Mesenchymal stem cell (in vitro differentiated cells and primary cell): Measurements from ENCODE around the gene CNOT6. TPM values are rescaled to one million over a fixed set of nuclear protein-coding genes. Genes with fewer than 3 reads are reported as not detected.
A peak's percentile ranks its signal among the peaks of the same experiment; 100 is the strongest.

Experiments used
- DNase-seq: peaks from one replicate; pipeline ENCODE4 v3.0.0-alpha.2; 2013
- H2AFZ ChIP-seq: one replicate; pipeline ENCODE4 v1.6.1; 2013; ENCODE audit warnings: low read depth, mild to moderate bottlenecking, control low read depth, inconsistent platforms, low read length, moderate library complexity
- H2AK5ac ChIP-seq: 2 replicates; pipeline ENCODE4 v1.6.1; 2013; ENCODE audit warnings: low read length, moderate library complexity, mild to moderate bottlenecking, inconsistent platforms; ENCODE audit not compliant: severe bottlenecking
- H2BK120ac ChIP-seq: one replicate; pipeline ENCODE4 v1.6.1; 2013; ENCODE audit warnings: low read depth, mild to moderate bottlenecking, inconsistent platforms, low read length, moderate library complexity
- H2BK12ac ChIP-seq, 2 experiments: one replicate each; pipeline ENCODE4 v1.6.1; 2013; ENCODE audit warnings: inconsistent platforms in 2 of 2, low read length in 2 of 2, mild to moderate bottlenecking in 2 of 2, moderate library complexity in 2 of 2, control low read depth in 1 of 2
- H2BK15ac ChIP-seq: one replicate; pipeline ENCODE4 v1.6.1; 2013; ENCODE audit warnings: mild to moderate bottlenecking, low read depth, inconsistent platforms; ENCODE audit not compliant: poor library complexity, severe bottlenecking
- H2BK5ac ChIP-seq: 2 replicates; pipeline ENCODE4 v1.6.1; 2013; ENCODE audit warnings: low read depth, mild to moderate bottlenecking, low read length, control low read depth, inconsistent platforms; ENCODE audit not compliant: poor library complexity, severe bottlenecking
- H3K14ac ChIP-seq, 2 experiments: one replicate each; pipeline ENCODE4 v1.6.1; 2013; ENCODE audit warnings: inconsistent platforms in 2 of 2, low read length in 2 of 2, control low read depth in 1 of 2, mild to moderate bottlenecking in 1 of 2, moderate library complexity in 1 of 2
- H3K18ac ChIP-seq, 2 experiments: one replicate each; pipeline ENCODE4 v1.6.1; 2013; ENCODE audit warnings: inconsistent platforms in 2 of 2, low read length in 2 of 2, control low read depth in 1 of 2, low read depth in 1 of 2, mild to moderate bottlenecking in 1 of 2
- H3K23ac ChIP-seq, 2 experiments: one replicate each; pipeline ENCODE4 v1.6.1; 2013; ENCODE audit warnings: inconsistent platforms in 2 of 2, low read length in 2 of 2, mild to moderate bottlenecking in 2 of 2, moderate library complexity in 2 of 2, control low read depth in 1 of 2
- H3K27ac ChIP-seq: 2 replicates; pipeline ENCODE4 v1.5.1; 2013; ENCODE audit warnings: mild to moderate bottlenecking, moderate library complexity, low read length, control low read depth, inconsistent platforms; ENCODE audit not compliant: poor library complexity, severe bottlenecking
- H3K27me3 ChIP-seq, 2 experiments: 2 replicates each; pipeline versions ENCODE4 v1.6.1 to v1.7.0; 2013; ENCODE audit warnings: low read length in 2 of 2, mild to moderate bottlenecking in 2 of 2, moderate library complexity in 2 of 2, control low read depth in 1 of 2, inconsistent platforms in 1 of 2; ENCODE audit not compliant: control insufficient read depth in 1 of 2, insufficient read depth in 1 of 2
- H3K36me3 ChIP-seq, 2 experiments: 2 replicates each; pipeline versions ENCODE4 v1.6.1 to v1.7.0; 2013; ENCODE audit warnings: low read length in 2 of 2, control low read depth in 1 of 2, inconsistent platforms in 1 of 2, low read depth in 1 of 2, mild to moderate bottlenecking in 1 of 2; ENCODE audit not compliant: insufficient read depth in 2 of 2, control insufficient read depth in 1 of 2
- H3K4ac ChIP-seq, 2 experiments: one replicate each; pipeline ENCODE4 v1.6.1; 2013; ENCODE audit warnings: inconsistent platforms in 2 of 2, low read length in 2 of 2, mild to moderate bottlenecking in 2 of 2, moderate library complexity in 2 of 2, control low read depth in 1 of 2, low read depth in 1 of 2
- H3K4me1 ChIP-seq: 2 replicates; pipeline ENCODE4 v1.6.1; 2013; ENCODE audit warnings: low read depth, low read length, control low read depth; ENCODE audit not compliant: control insufficient read depth, insufficient read depth
- H3K4me2 ChIP-seq: 2 replicates; pipeline ENCODE4 v1.6.1; 2013; ENCODE audit warnings: low read length, mild to moderate bottlenecking, inconsistent platforms; ENCODE audit not compliant: poor library complexity, severe bottlenecking
- H3K4me3 ChIP-seq, 2 experiments: 2 replicates each; pipeline versions ENCODE4 v1.5.1 to v1.7.0; 2013; ENCODE audit warnings: low read length in 2 of 2, mild to moderate bottlenecking in 2 of 2, control low read depth in 1 of 2, low read depth in 1 of 2; ENCODE audit not compliant: insufficient read depth in 1 of 2
- H3K79me1 ChIP-seq: replicated peaks from 2 replicates; pipeline ENCODE4 v1.6.1; 2013; ENCODE audit warnings: mild to moderate bottlenecking, control low read depth, low read length, inconsistent platforms; ENCODE audit not compliant: poor library complexity, severe bottlenecking
- H3K9ac ChIP-seq: 2 replicates; pipeline ENCODE4 v1.7.0; 2013; ENCODE audit warnings: mild to moderate bottlenecking, low read length, moderate library complexity
- H3K9me3 ChIP-seq: 2 replicates; pipeline ENCODE4 v1.7.0; 2013; ENCODE audit warnings: mild to moderate bottlenecking, low read length; ENCODE audit not compliant: control insufficient read depth
- H4K8ac ChIP-seq: one replicate; pipeline ENCODE4 v1.6.1; 2013; ENCODE audit warnings: inconsistent platforms, mild to moderate bottlenecking, low read length, moderate library complexity
- H4K91ac ChIP-seq: one replicate; pipeline ENCODE4 v1.6.1; 2013; ENCODE audit warnings: mild to moderate bottlenecking, low read length, inconsistent platforms
- WGBS: methylation state at CpG from one replicate; pipeline ENCODE4 v1.1.7; 2013; ENCODE audit warnings: mixed read lengths; 5-methylcytosine and 5-hydroxymethylcytosine counted together
- polyA plus RNA-seq, 2 experiments: library from polyadenylated mRNA; stranded (reverse); fragments of 200-250 nt; gene quantifications; one replicate each; pipeline ENCODE4 v1.2.3, GENCODE V29; 2013

Gene CNOT6
- polyA plus RNA-seq (2013, experiment 1 of 2), result 13.2 TPM
- 13.5 TPM for polyA plus RNA-seq (2013, experiment 2 of 2)

DNA sequence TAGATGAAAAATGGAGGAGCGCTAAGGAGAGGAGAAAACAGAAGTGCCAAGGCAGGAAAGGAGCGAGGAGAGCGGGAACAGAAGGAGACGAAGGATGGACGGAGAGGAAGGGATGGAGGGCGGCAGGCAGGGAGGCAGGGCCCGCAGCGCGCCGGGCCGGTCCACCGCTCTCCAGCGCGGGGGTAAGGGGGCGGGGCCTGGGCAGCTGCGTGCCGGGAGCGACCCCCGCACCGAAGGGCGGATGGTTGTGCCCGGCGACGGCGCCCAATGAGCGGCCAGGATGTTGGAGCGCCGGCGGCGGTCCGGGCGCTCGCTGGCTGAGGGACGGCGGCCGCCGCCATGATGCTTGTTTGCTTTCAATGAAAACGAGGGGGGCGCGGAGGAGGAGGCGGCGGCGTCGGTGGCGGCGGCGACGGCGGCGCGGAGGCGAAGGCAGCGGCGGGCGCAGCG is at the start of gene CNOT6:
Gene CNOT6, plus strand, starts transcription at position 320 of the 450 bp plus-strand sequence. CDS start 34,898 bp downstream, outside the sequence.
- H2BK12ac ChIP-seq, result peak within 1 kb of the TSS in 1 of 2 experiments; percentile 57
- H3K4me1 ChIP-seq, result peaks cover 13% of the 10 kb centered on the region
- WGBS, result under 1% methylated on average over 47 of the region's 56 CpGs

DNA sequence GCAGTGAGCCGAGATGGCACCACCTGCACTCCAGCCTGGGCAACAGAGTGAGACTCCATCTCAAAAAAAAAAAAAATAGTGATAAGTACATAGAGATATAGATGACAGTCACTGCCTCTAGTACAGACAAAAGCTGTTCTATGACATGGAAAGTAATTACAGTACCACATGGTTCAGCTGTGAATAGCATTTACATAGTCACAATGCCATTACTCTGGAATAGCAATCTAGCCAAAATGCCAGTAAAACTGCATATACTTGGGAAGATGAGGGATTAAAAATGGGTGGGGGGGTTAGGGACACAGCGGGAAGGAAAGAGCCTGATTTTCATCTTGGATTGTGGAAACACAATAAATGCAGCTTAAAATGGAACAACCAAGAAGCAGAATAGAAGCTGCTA is 39.4 kb upstream of the CNOT6 start:
- Histone ChIP-seq H4K91ac (no peak overlapping the region), H2AK5ac (no peak overlapping the region), H3K79me1 (no peaks in the 10 kb centered on the region), H2BK12ac (no peak overlapping the region), H3K4me1 (no peaks in the 10 kb centered on the region), H3K4me3 (no peak overlapping the region), H3K4me2 (no peak overlapping the region), H3K36me3 (no peaks in the 10 kb centered on the region), H2BK15ac (no peak overlapping the region), H3K9me3 (peaks cover 5% of the 10 kb centered on the region), H3K23ac (no peak overlapping the region), H3K27ac (no peak overlapping the region), H3K14ac (no peak overlapping the region), H4K8ac (no peak overlapping the region), H3K9ac (no peak overlapping the region), H3K27me3 (peaks cover 4 to 14% of the 10 kb centered on the region in 2 experiments), H2AFZ (no peak overlapping the region), H2BK120ac (no peak overlapping the region), H3K4ac (no peak overlapping the region), H3K18ac (no peak overlapping the region), H2BK5ac (no peak overlapping the region)
- 95% methylated on average over 2 of the region's 2 CpGs for WGBS
- no peak for DNase-seq

More for the DNA sequence above, at the start of gene CNOT6:
- Histone ChIP-seq H2AFZ (peak within 1 kb of the TSS; percentile 94), H3K4me3 (peak within 1 kb of the TSS; percentile 83 to 100), H3K27me3 (no peaks in the 10 kb centered on the region), H3K9me3 (no peaks in the 10 kb centered on the region), H2BK5ac (no peak within 1 kb of the TSS), H3K18ac (peak within 1 kb of the TSS; percentile 97 to 99), H3K79me1 (peaks cover 1% of the 10 kb centered on the region), H3K27ac (peak within 1 kb of the TSS; percentile 51), H3K36me3 (peaks cover 6 to 13% of the 10 kb centered on the region in 2 experiments), H2BK15ac (peak within 1 kb of the TSS; percentile 97), H4K8ac (peak within 1 kb of the TSS; percentile 98), H2BK120ac (peak within 1 kb of the TSS; percentile 91), H3K23ac (peak within 1 kb of the TSS; percentile 81 to 98), H2AK5ac (no peak within 1 kb of the TSS), H3K4ac (peak within 1 kb of the TSS; percentile 79 to 98), H3K4me2 (peak within 1 kb of the TSS; percentile 86), H3K14ac (peak within 1 kb of the TSS; percentile 89 to 99), H3K9ac (peak within 1 kb of the TSS; percentile 90), H4K91ac (peak within 1 kb of the TSS; percentile 95)
- DNase-seq, result peak; percentile 94

DNA sequence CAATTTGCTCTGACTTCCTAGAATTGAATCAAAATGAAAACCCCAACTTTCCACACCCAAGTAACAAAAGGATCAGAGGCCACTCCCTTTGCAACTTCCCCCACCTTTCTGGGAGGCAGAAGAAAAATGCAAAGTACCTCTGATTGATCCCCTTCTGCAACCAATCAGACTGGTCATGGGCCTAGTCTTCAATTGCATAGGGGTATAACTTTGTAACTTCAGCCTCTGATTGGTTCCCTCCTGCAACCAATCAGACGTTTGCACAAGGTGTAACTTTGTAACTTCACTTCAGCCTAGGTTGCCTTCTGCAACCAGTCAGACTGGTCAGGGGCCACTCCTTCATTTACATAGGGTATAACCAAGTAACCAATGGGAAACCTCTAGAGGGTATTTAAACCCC is 38.3 kb upstream of the CNOT6 start:
- Histone ChIP-seq H3K27me3 (peaks cover 4 to 15% of the 10 kb centered on the region in 2 experiments), H2BK12ac (no peak overlapping the region), H2BK120ac (no peak overlapping the region), H3K23ac (no peak overlapping the region), H2BK15ac (no peak overlapping the region), H3K9ac (no peak overlapping the region), H4K8ac (no peak overlapping the region), H3K79me1 (no peaks in the 10 kb centered on the region), H3K14ac (no peak overlapping the region), H3K4me1 (no peaks in the 10 kb centered on the region), H2AK5ac (no peak overlapping the region), H3K18ac (no peak overlapping the region), H3K4ac (no peak overlapping the region), H3K9me3 (peaks cover 5% of the 10 kb centered on the region), H2BK5ac (no peak overlapping the region), H3K27ac (no peak overlapping the region), H2AFZ (no peak overlapping the region), H3K36me3 (no peaks in the 10 kb centered on the region), H4K91ac (no peak overlapping the region), H3K4me2 (no peak overlapping the region), H3K4me3 (no peak overlapping the region)
- DNase-seq, result no peak
- WGBS, result 58% methylated on average over 1 of the region's 1 CpG

DNA sequence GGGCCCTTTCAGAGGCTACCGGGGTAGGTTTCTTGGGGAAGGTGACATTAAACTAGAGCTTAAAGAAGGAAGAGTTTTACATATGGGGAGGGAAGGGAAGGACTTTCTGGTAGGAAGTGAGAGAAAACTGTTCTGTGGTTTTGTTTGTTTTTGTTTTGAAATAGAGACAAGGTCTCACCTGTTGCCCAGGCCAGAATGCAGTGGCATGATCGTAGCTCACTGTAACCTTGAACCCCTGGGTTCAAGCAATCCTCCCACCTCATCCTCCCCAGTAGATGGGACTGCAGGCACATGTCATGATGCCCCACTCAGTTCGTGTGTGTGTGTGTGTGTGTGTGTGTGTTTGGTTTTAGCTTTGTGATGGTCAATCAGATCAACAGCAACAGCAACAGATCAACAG is 37.4 kb upstream of the CNOT6 start:
- Histone ChIP-seq H3K4me3 (no peak overlapping the region), H3K9ac (no peak overlapping the region), H3K18ac (no peak overlapping the region), H3K4ac (no peak overlapping the region), H3K4me1 (no peaks in the 10 kb centered on the region), H2BK5ac (no peak overlapping the region), H3K27ac (no peak overlapping the region), H2AFZ (no peak overlapping the region), H2BK120ac (no peak overlapping the region), H3K4me2 (no peak overlapping the region), H2AK5ac (no peak overlapping the region), H3K36me3 (no peaks in the 10 kb centered on the region), H4K8ac (peak overlapping the region; percentile 27), H2BK12ac (no peak overlapping the region), H3K9me3 (peaks cover 5% of the 10 kb centered on the region), H3K27me3 (peaks cover 4 to 22% of the 10 kb centered on the region in 2 experiments), H3K79me1 (no peaks in the 10 kb centered on the region), H3K23ac (no peak overlapping the region), H2BK15ac (no peak overlapping the region), H3K14ac (no peak overlapping the region), H4K91ac (no peak overlapping the region)
- 86% methylated on average over 2 of the region's 3 CpGs for WGBS
- no peak for DNase-seq
